ENCODE data around the gene PAPPA.

Gene PAPPA

GRCh38 chr9:116333254-116333653 is 179.7 kb downstream of the PAPPA start:
- WGBS (ENCODE audit: insufficient coverage) = 97% methylated on average over 3 of the region's 3 CpGs
- no peaks in the 10 kb centered on the region for H3K4me1 ChIP-seq (ENCODE audit: control extremely low read depth in 1 of 4, control insufficient read depth in 4 of 4, insufficient read depth in 4 of 4, low read length in 3 of 4)
- CTCF ChIA-PET = no interaction called here
- no peak overlapping the region for H3K27ac ChIP-seq (ENCODE audit: insufficient read depth in 1 of 2, low read depth in 1 of 2, low read length in 2 of 2, poor library complexity in 1 of 2, severe bottlenecking in 2 of 2)
- no peak overlapping the region for H3K4me3 ChIP-seq (ENCODE audit: control insufficient read depth in 1 of 7, extremely low read depth in 1 of 7, insufficient read depth in 4 of 7, low read depth in 2 of 7, low read length in 6 of 7)
- no peak for DNase-seq
- no peaks in the 10 kb centered on the region for H3K36me3 ChIP-seq (ENCODE audit: control insufficient read depth in 4 of 4, insufficient read depth in 4 of 4, low read length in 3 of 4)
- POLR2A ChIA-PET = no interaction called here
- peaks cover 0 to 2% (median 0%) of the 10 kb centered on the region in 5 experiments for H3K9me3 ChIP-seq (ENCODE audit: control extremely low read depth in 1 of 5, control insufficient read depth in 4 of 5, insufficient read depth in 2 of 5, low read depth in 1 of 5, low read length in 4 of 5)
- peaks cover 0 to 24% (median 12%) of the 10 kb centered on the region in 5 experiments for H3K27me3 ChIP-seq (replicated peaks in 2 of 5; ENCODE audit: control insufficient read depth in 4 of 5, insufficient read depth in 5 of 5, low read length in 4 of 5)

- no peaks in the 10 kb centered on the region for H3K36me3 ChIP-seq (ENCODE audit: control insufficient read depth in 4 of 4, insufficient read depth in 4 of 4, low read length in 3 of 4)
- WGBS (ENCODE audit: insufficient coverage) = 44% methylated on average over 12 of the region's 19 CpGs
- POLR2A ChIA-PET = no interaction called here
Measured at GRCh38 chr9:116334546-116335150, 181.1 kb downstream of the PAPPA start.

GRCh38 chr9:116335392-116335791 is 181.8 kb downstream of the PAPPA start:
- no peak overlapping the region for H3K27ac ChIP-seq (ENCODE audit: insufficient read depth in 1 of 2, low read depth in 1 of 2, low read length in 2 of 2, poor library complexity in 1 of 2, severe bottlenecking in 2 of 2)
- H3K27me3 ChIP-seq (replicated peaks in 2 of 5; ENCODE audit: control insufficient read depth in 4 of 5, insufficient read depth in 5 of 5, low read length in 4 of 5) = peaks cover 0 to 24% (median 12%) of the 10 kb centered on the region in 5 experiments
- no peaks in the 10 kb centered on the region for H3K4me1 ChIP-seq (ENCODE audit: control extremely low read depth in 1 of 4, control insufficient read depth in 4 of 4, insufficient read depth in 4 of 4, low read length in 3 of 4)
- H3K36me3 ChIP-seq (ENCODE audit: control insufficient read depth in 4 of 4, insufficient read depth in 4 of 4, low read length in 3 of 4) = no peaks in the 10 kb centered on the region
- H3K4me3 ChIP-seq (ENCODE audit: control insufficient read depth in 1 of 7, extremely low read depth in 1 of 7, insufficient read depth in 4 of 7, low read depth in 2 of 7, low read length in 6 of 7) = no peak overlapping the region
- no peak for DNase-seq
- H3K9me3 ChIP-seq (ENCODE audit: control extremely low read depth in 1 of 5, control insufficient read depth in 4 of 5, insufficient read depth in 2 of 5, low read depth in 1 of 5, low read length in 4 of 5) = peaks cover 0 to 2% (median 0%) of the 10 kb centered on the region in 5 experiments
- WGBS (ENCODE audit: insufficient coverage) = 93% methylated on average over 3 of the region's 4 CpGs
- POLR2A ChIA-PET = no interaction called here
- CTCF ChIA-PET = interaction anchor here (0.6 to 0.9 kb wide), 2 partner anchors 20 to 93 kb away, joined by 3 read pairs; no protein-coding TSS in a partner anchor

More at GRCh38 chr9:116334546-116335150, 181.1 kb downstream of the PAPPA start:
- no peak overlapping the region for H3K27ac ChIP-seq (ENCODE audit: insufficient read depth in 1 of 2, low read depth in 1 of 2, low read length in 2 of 2, poor library complexity in 1 of 2, severe bottlenecking in 2 of 2)
- no peaks in the 10 kb centered on the region for H3K4me1 ChIP-seq (ENCODE audit: control extremely low read depth in 1 of 4, control insufficient read depth in 4 of 4, insufficient read depth in 4 of 4, low read length in 3 of 4)
- no peak for DNase-seq
- peaks cover 0 to 24% (median 14%) of the 10 kb centered on the region in 5 experiments for H3K27me3 ChIP-seq (replicated peaks in 2 of 5; ENCODE audit: control insufficient read depth in 4 of 5, insufficient read depth in 5 of 5, low read length in 4 of 5)
- no peak overlapping the region for H3K4me3 ChIP-seq (ENCODE audit: control insufficient read depth in 1 of 7, extremely low read depth in 1 of 7, insufficient read depth in 4 of 7, low read depth in 2 of 7, low read length in 6 of 7)
- H3K9me3 ChIP-seq (ENCODE audit: control extremely low read depth in 1 of 5, control insufficient read depth in 4 of 5, insufficient read depth in 2 of 5, low read depth in 1 of 5, low read length in 4 of 5) = peaks cover 0 to 2% (median 0%) of the 10 kb centered on the region in 5 experiments
- CTCF ChIA-PET = interaction anchor here (0.9 kb wide), 1 partner anchor 20 kb away, joined by 3 read pairs; no protein-coding TSS in a partner anchor

- 95% methylated on average over 5 of the region's 7 CpGs for WGBS (ENCODE audit: insufficient coverage)
- H3K36me3 ChIP-seq (ENCODE audit: control insufficient read depth in 4 of 4, insufficient read depth in 4 of 4, low read length in 3 of 4) = no peaks in the 10 kb centered on the region
- no peak for DNase-seq
- no peak overlapping the region for H3K4me3 ChIP-seq (ENCODE audit: control insufficient read depth in 1 of 7, extremely low read depth in 1 of 7, insufficient read depth in 4 of 7, low read depth in 2 of 7, low read length in 6 of 7)
- no peak overlapping the region for H3K27ac ChIP-seq (ENCODE audit: insufficient read depth in 1 of 2, low read depth in 1 of 2, low read length in 2 of 2, poor library complexity in 1 of 2, severe bottlenecking in 2 of 2)
- ChIA-PET POLR2A (no interaction called here), CTCF (interaction anchor here (0.6 to 0.7 kb wide), 2 partner anchors 92 to 110 kb away, joined by 3 read pairs; no protein-coding TSS in a partner anchor)
- peaks cover 0 to 24% (median 11%) of the 10 kb centered on the region in 5 experiments for H3K27me3 ChIP-seq (replicated peaks in 2 of 5; ENCODE audit: control insufficient read depth in 4 of 5, insufficient read depth in 5 of 5, low read length in 4 of 5)
- H3K9me3 ChIP-seq (ENCODE audit: control extremely low read depth in 1 of 5, control insufficient read depth in 4 of 5, insufficient read depth in 2 of 5, low read depth in 1 of 5, low read length in 4 of 5) = peaks cover 0 to 2% (median 0%) of the 10 kb centered on the region in 5 experiments
- H3K4me1 ChIP-seq (ENCODE audit: control extremely low read depth in 1 of 4, control insufficient read depth in 4 of 4, insufficient read depth in 4 of 4, low read length in 3 of 4) = no peaks in the 10 kb centered on the region
Measured at GRCh38 chr9:116336133-116336862, 182.7 kb downstream of the PAPPA start.

- Histone ChIP-seq H3K4me1 (ENCODE audit: control extremely low read depth in 1 of 4, control insufficient read depth in 4 of 4, insufficient read depth in 4 of 4, low read length in 3 of 4) (no peaks in the 10 kb centered on the region), H3K4me3 (ENCODE audit: control insufficient read depth in 1 of 7, extremely low read depth in 1 of 7, insufficient read depth in 4 of 7, low read depth in 2 of 7, low read length in 6 of 7) (no peak overlapping the region), H3K27me3 (replicated peaks in 2 of 5; ENCODE audit: control insufficient read depth in 4 of 5, insufficient read depth in 5 of 5, low read length in 4 of 5) (peaks cover 0 to 24% (median 9%) of the 10 kb centered on the region in 5 experiments), H3K36me3 (ENCODE audit: control insufficient read depth in 4 of 4, insufficient read depth in 4 of 4, low read length in 3 of 4) (no peaks in the 10 kb centered on the region), H3K27ac (ENCODE audit: insufficient read depth in 1 of 2, low read depth in 1 of 2, low read length in 2 of 2, poor library complexity in 1 of 2, severe bottlenecking in 2 of 2) (no peak overlapping the region), H3K9me3 (ENCODE audit: control extremely low read depth in 1 of 5, control insufficient read depth in 4 of 5, insufficient read depth in 2 of 5, low read depth in 1 of 5, low read length in 4 of 5) (peaks cover 0 to 2% (median 0%) of the 10 kb centered on the region in 5 experiments)
- ChIA-PET CTCF (no interaction called here), POLR2A (no interaction called here)
- DNase-seq = no peak
- 75% methylated on average over 2 of the region's 2 CpGs for WGBS (ENCODE audit: insufficient coverage)
Measured at GRCh38 chr9:116337015-116337414, 183.4 kb downstream of the PAPPA start.

GRCh38 chr9:116340270-116340669 is 186.7 kb downstream of the PAPPA start:
- DNase-seq = no peak
- Histone ChIP-seq H3K27me3 (replicated peaks in 2 of 5; ENCODE audit: control insufficient read depth in 4 of 5, insufficient read depth in 5 of 5, low read length in 4 of 5) (peaks cover 0 to 11% (median 5%) of the 10 kb centered on the region in 5 experiments), H3K27ac (ENCODE audit: insufficient read depth in 1 of 2, low read depth in 1 of 2, low read length in 2 of 2, poor library complexity in 1 of 2, severe bottlenecking in 2 of 2) (no peak overlapping the region), H3K4me1 (ENCODE audit: control extremely low read depth in 1 of 4, control insufficient read depth in 4 of 4, insufficient read depth in 4 of 4, low read length in 3 of 4) (no peaks in the 10 kb centered on the region), H3K9me3 (ENCODE audit: control extremely low read depth in 1 of 5, control insufficient read depth in 4 of 5, insufficient read depth in 2 of 5, low read depth in 1 of 5, low read length in 4 of 5) (no peaks in the 10 kb centered on the region), H3K36me3 (ENCODE audit: control insufficient read depth in 4 of 4, insufficient read depth in 4 of 4, low read length in 3 of 4) (no peaks in the 10 kb centered on the region), H3K4me3 (ENCODE audit: control insufficient read depth in 1 of 7, extremely low read depth in 1 of 7, insufficient read depth in 4 of 7, low read depth in 2 of 7, low read length in 6 of 7) (no peak overlapping the region)
- CTCF ChIA-PET = no interaction called here
- POLR2A ChIA-PET = no interaction called here
- WGBS (ENCODE audit: insufficient coverage) = 88% methylated on average over 1 of the region's 1 CpG

GRCh38 chr9:116342061-116342460 is 188.5 kb downstream of the PAPPA start:
- Histone ChIP-seq H3K27me3 (replicated peaks in 2 of 5; ENCODE audit: control insufficient read depth in 4 of 5, insufficient read depth in 5 of 5, low read length in 4 of 5) (peaks cover 0 to 6% (median 2%) of the 10 kb centered on the region in 5 experiments), H3K4me1 (ENCODE audit: control extremely low read depth in 1 of 4, control insufficient read depth in 4 of 4, insufficient read depth in 4 of 4, low read length in 3 of 4) (no peaks in the 10 kb centered on the region), H3K4me3 (ENCODE audit: control insufficient read depth in 1 of 7, extremely low read depth in 1 of 7, insufficient read depth in 4 of 7, low read depth in 2 of 7, low read length in 6 of 7) (no peak overlapping the region), H3K27ac (ENCODE audit: insufficient read depth in 1 of 2, low read depth in 1 of 2, low read length in 2 of 2, poor library complexity in 1 of 2, severe bottlenecking in 2 of 2) (no peak overlapping the region), H3K9me3 (ENCODE audit: control extremely low read depth in 1 of 5, control insufficient read depth in 4 of 5, insufficient read depth in 2 of 5, low read depth in 1 of 5, low read length in 4 of 5) (peaks cover 0 to 2% (median 0%) of the 10 kb centered on the region in 5 experiments), H3K36me3 (ENCODE audit: control insufficient read depth in 4 of 4, insufficient read depth in 4 of 4, low read length in 3 of 4) (no peaks in the 10 kb centered on the region)
- WGBS (ENCODE audit: insufficient coverage) = 80% methylated on average over 1 of the region's 1 CpG
- ChIA-PET POLR2A (no interaction called here), CTCF (no interaction called here)
- no peak for DNase-seq
